WI38 (cell line): ENCODE data around the gene POLR1A.

Experiments used
- H3K4me3 ChIP-seq: 2 replicates; pipeline ENCODE4 v1.5.1; 2011; ENCODE audit warnings: low read depth, mild to moderate bottlenecking, control low read depth, low read length
- CTCF ChIP-seq: IDR thresholded peaks from 2 replicates; pipeline ENCODE4 v1.5.1; 2012; ENCODE audit warnings: low read depth, mild to moderate bottlenecking, control low read depth, low read length

Gene POLR1A

DNA sequence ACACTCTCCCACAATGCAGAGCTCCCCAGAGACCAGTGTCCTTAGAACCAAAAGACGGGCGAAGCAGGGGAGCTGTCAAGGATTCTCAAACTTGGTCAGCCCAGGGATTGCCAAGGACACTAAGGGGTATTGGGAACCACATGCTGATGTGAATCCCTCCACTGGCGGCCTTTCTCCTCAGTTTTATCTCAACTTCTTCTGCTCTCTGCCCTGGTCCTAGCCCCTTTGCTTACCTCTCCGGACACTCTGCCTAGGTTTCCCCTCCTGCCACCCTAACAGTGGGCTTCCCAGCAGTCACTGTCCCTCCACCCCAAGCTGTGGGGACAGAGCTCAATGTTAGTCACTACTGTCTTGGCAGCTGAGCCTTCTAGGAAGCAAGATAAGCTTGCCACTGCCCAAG is 61.1 kb downstream of the POLR1A start:
- no peak overlapping the region for H3K4me3 ChIP-seq

DNA sequence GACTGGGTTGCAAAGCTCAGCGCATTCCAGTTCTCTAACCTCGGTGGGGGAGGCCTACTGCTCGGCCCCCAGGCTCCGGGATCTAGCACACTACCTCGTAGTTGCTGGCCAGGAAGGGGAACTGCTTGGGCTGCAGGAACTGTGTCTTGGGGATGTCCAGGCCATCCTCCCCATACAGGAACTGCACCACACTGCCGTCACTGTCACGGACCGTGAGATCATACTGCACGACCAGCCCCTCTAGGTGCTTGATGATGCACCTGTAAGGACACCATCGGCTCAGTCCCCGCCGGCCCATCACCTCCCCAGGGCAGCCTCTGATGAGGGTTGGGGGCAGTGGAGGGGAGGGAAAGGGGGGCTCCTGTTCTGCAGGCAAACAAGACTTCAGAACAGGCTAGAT is 61.6 kb downstream of the POLR1A start:
- TF ChIP-seq CTCF, result no peak
- H3K4me3 ChIP-seq, result no peak overlapping the region

More for the DNA sequence above, 61.1 kb downstream of the POLR1A start:
- no peak for TF ChIP-seq CTCF

DNA sequence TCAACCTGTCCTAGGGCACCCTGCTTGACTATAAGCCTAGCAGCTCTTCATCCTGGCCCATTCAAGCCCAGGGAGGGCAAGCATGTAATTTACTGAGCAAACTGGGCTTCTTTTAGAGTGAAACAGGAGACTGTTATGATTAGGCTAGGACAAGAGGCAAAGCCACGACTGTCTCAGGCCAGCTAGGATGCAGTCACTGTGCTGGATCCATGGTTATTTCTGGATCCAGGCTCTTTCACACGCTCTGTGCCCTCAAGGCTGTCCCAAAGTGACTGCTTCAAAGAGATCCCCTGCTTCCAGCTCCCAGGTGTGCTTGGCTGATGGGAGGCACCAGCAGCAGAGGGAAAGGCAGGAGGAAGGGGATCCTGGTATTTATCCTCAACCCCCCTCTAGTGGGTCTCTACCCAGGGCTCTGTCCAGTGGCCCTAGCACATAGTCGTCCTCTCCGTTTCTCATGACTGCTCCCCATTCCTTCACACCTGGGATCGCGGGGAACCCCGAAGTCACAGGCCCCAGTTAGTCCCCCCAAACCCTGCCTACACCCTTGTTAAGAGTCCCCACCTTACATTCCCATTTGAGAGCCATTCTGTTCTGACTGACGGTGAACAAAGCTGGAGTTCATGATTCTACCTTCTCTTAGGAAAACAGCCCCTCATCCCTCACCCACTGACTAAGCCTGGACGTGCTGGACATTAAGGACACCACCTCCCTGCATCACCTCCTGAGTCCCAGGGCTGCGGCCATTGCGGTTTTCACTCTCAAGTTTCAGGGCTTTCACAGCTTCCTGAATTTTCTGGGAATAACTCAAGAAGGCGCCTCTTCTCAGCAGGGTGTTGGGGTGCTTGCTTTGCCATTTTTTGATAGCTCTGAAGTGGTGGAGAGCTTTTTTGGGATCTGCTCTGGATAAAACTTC is 63.2 kb downstream of the POLR1A start:
- no peak overlapping the region for H3K4me3 ChIP-seq
- TF ChIP-seq CTCF, result no peak

GRCh38 chr2:86039963-86040655 is 65.6 kb downstream of the POLR1A start:
- TF ChIP-seq CTCF, result no peak
- no peak overlapping the region for H3K4me3 ChIP-seq

DNA sequence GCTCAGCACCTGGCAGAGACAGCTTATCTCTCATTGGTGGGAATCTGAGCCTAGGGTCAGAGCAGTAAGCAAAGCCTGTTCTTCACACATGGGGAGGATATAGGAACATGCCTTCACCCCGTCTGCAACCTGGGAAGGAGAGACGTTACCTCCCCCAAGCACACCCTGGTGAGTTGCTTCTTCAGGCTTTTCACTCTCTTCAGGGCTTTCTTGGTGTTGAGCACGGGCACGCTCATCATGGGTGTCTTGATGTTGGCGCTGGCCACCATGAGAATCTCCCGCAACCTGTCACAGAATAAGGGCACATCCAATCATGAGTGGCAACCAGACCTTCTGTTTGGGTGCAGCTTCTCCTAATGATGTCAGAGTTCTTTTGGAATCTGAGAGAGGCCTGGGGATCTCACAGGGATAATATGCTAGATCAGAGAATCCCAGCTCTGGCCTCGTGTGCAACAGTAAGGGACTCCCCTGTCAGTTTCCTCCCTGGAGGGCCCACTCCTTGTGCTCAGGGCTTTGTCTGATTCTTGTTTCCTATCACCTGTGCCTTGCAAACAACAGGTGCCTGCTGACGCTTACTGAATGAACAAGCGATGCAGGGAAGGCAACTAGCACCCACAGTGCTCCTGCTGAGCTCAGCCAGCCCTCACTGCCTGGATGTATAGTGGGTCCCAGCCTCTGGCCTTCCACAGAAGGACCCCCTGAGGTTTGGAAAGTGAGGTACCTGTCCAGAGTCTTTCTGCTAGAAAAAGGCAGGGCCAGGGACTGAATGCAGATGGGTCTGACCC is 66.3 kb downstream of the POLR1A start:
- TF ChIP-seq CTCF, result no peak
- no peak overlapping the region for H3K4me3 ChIP-seq

DNA sequence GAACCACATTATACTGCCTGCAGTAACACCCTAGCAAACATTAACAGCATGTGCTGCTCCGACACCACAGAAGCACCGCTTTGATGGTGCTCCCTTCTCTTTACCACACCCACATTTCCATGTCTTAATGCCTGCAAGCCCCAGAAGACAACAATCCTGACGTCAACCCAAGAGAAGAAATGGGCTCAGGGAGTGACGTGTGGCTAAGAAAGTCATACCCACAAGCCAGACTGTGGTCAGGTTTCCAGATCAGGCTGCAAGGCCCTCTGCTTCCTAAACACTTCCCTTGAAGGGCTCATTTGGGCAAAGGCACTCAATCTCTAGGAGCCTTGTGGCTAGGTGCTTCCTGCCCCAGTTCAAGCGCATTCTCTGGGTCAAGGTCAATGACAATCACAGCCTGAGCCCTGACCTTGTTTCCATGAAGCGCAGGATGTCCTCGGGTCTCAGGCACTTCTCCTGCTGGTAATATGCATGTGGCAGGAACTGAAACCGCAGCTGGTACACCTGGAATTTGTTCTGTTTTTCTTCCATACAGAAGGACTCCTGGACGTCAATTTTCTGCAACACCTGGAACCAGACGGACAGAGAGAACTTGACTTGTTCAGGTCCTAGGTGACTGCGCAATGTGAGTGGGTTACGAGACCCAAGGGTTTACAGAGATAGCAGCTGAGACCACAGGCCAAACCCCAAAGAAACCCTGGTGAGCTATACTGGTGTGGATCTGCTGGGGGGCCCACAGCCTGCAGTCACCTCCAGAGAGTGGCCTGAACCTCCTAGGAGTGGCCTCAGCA is 67.2 kb downstream of the POLR1A start:
- no peak for TF ChIP-seq CTCF
- no peak overlapping the region for H3K4me3 ChIP-seq
